HepG2 (cell line): ENCODE data around the gene FERMT2. TPM values are rescaled to one million over a fixed set of nuclear protein-coding genes. Genes with fewer than 3 reads are reported as not detected.

Source experiments
- ATF2 ChIP-seq: sonication (generic); formaldehyde crosslinking; IDR thresholded peaks from 2 replicates; pipeline ENCODE4 v1.4.0; 2020; ENCODE audit warnings: missing genetic modification reagents
- CREB1 ChIP-seq, 2 experiments: fragments of 450-650 bp in 1 of 2; IDR thresholded peaks; 2 replicates each; pipeline ENCODE4 v1.6.1; 2016 to 2017; ENCODE audit warnings: control low read depth in 1 of 2, mild to moderate bottlenecking in 1 of 2, missing compliant biosample characterization in 1 of 2, missing genetic modification characterization in 1 of 2
- ELF1 ChIP-seq: sonication (generic); formaldehyde crosslinking; IDR thresholded peaks from 2 replicates; pipeline ENCODE4 v1.4.0; 2020; ENCODE audit warnings: missing genetic modification reagents
- FOXK2 ChIP-seq: fragments of 450-650 bp; IDR thresholded peaks from 2 replicates; pipeline ENCODE4 v1.6.1; 2016
- HDAC2 ChIP-seq: sonication (generic); formaldehyde crosslinking; IDR thresholded peaks from 2 replicates; pipeline ENCODE4 v1.4.0; 2020; ENCODE audit warnings: missing genetic modification reagents
- HNF4A ChIP-seq: sonication (generic); formaldehyde crosslinking; IDR thresholded peaks from 2 replicates; pipeline ENCODE4 v1.4.0; 2020; ENCODE audit warnings: missing genetic modification reagents
- LCORL ChIP-seq, 2 experiments: fragments of 450-650 bp in 1 of 2; sonication (generic) in 1 of 2; formaldehyde crosslinking in 1 of 2; IDR thresholded peaks; 2 replicates each; pipeline versions ENCODE4 v1.5.0 to v1.6.1; 2017 to 2020; ENCODE audit warnings: antibody characterized with exemption in 1 of 2, missing genetic modification reagents in 1 of 2
- MBNL3 ChIP-seq: fragments of 250-450 bp; sonication (Bioruptor Pico); conservative IDR thresholded peaks from 2 replicates; pipeline ENCODE4 v1.8.0; 2022; ENCODE audit warnings: mild to moderate bottlenecking, inconsistent platforms
- MED1 ChIP-seq: sonication (generic); formaldehyde crosslinking; IDR thresholded peaks from 2 replicates; pipeline ENCODE4 v1.4.0; 2020; ENCODE audit warnings: missing genetic modification reagents
- NBN ChIP-seq: fragments of 450-650 bp; conservative IDR thresholded peaks from 2 replicates; pipeline ENCODE4 v1.6.1; 2017
- NFIC ChIP-seq: IDR thresholded peaks from 2 replicates; pipeline ENCODE4 v1.6.1; 2012; ENCODE audit warnings: mild to moderate bottlenecking, low read length, inconsistent platforms
- NKX3-1 ChIP-seq: sonication (generic); formaldehyde crosslinking; IDR thresholded peaks from 2 replicates; pipeline ENCODE4 v1.5.0; 2020; ENCODE audit warnings: missing genetic modification reagents
- NR2F1 ChIP-seq, 2 experiments: fragments of 450-650 bp in 1 of 2; formaldehyde crosslinking in 1 of 2; IDR thresholded peaks; 2 replicates each; pipeline versions ENCODE4 v1.5.0 to v1.6.1; 2016 to 2020; ENCODE audit warnings: mild to moderate bottlenecking in 1 of 2, missing compliant biosample characterization in 1 of 2, missing genetic modification reagents in 1 of 2, moderate library complexity in 1 of 2
- NR2F6 ChIP-seq, 2 experiments: IDR thresholded peaks; 2 replicates each; pipeline ENCODE4 v1.6.1; 2016; ENCODE audit warnings: antibody characterized with exemption in 1 of 2, mild to moderate bottlenecking in 1 of 2
- PHF21A ChIP-seq: sonication (generic); formaldehyde crosslinking; IDR thresholded peaks from 2 replicates; pipeline ENCODE4 v1.5.0; 2020; ENCODE audit warnings: mild to moderate bottlenecking, missing genetic modification reagents
- RELA ChIP-seq: sonication (generic); formaldehyde crosslinking; IDR thresholded peaks from 2 replicates; pipeline ENCODE4 v1.4.0; 2020; ENCODE audit warnings: missing genetic modification reagents
- SIX1 ChIP-seq: sonication (generic); formaldehyde crosslinking; IDR thresholded peaks from 2 replicates; pipeline ENCODE4 v1.4.0; 2020; ENCODE audit warnings: missing genetic modification reagents, borderline replicate concordance
- SMARCC2 ChIP-seq: fragments of 450-650 bp; IDR thresholded peaks from 2 replicates; pipeline ENCODE4 v1.6.1; 2017; ENCODE audit warnings: antibody characterized with exemption, mild to moderate bottlenecking
- SP5 ChIP-seq: IDR thresholded peaks from 2 replicates; pipeline ENCODE4 v1.6.1; 2016; ENCODE audit warnings: low read depth, borderline replicate concordance
- TBX2 ChIP-seq: sonication (generic); formaldehyde crosslinking; IDR thresholded peaks from 2 replicates; pipeline ENCODE4 v1.5.0; 2020; ENCODE audit warnings: missing genetic modification reagents, mild to moderate bottlenecking, borderline replicate concordance
- TBX3 ChIP-seq: fragments of 450-650 bp; IDR thresholded peaks from 2 replicates; pipeline ENCODE4 v1.6.1; 2017; ENCODE audit warnings: antibody characterized with exemption, mild to moderate bottlenecking, inconsistent platforms, borderline replicate concordance
- TCF7 ChIP-seq: sonication (generic); IDR thresholded peaks from 2 replicates; pipeline ENCODE4 v1.6.1; 2016; ENCODE audit warnings: antibody characterized with exemption, low read depth
- TOE1 ChIP-seq: sonication (generic); formaldehyde crosslinking; IDR thresholded peaks from 2 replicates; pipeline ENCODE4 v1.4.0; 2020; ENCODE audit warnings: mild to moderate bottlenecking, missing genetic modification reagents
- TP53 ChIP-seq: sonication (generic); formaldehyde crosslinking; conservative IDR thresholded peaks from 2 replicates; pipeline ENCODE4 v1.4.0; 2020; ENCODE audit warnings: missing genetic modification reagents
- U2AF1 ChIP-seq: fragments of 200-400 bp; formaldehyde crosslinking; optimal IDR thresholded peaks from 2 replicates; pipeline ENCODE3; 2017; ENCODE audit warnings: mild to moderate bottlenecking, low read depth, low read length
- WIZ ChIP-seq: sonication (generic); formaldehyde crosslinking; IDR thresholded peaks from 2 replicates; pipeline ENCODE4 v1.5.1; 2020; ENCODE audit warnings: mild to moderate bottlenecking, missing genetic modification reagents
- ZMYM4 ChIP-seq: sonication (generic); formaldehyde crosslinking; IDR thresholded peaks from 2 replicates; pipeline ENCODE4 v1.8.1; 2023; ENCODE audit warnings: mild to moderate bottlenecking, missing genetic modification reagents
- ZNF205 ChIP-seq: IDR thresholded peaks from 2 replicates; pipeline ENCODE4 v1.6.1; 2018; ENCODE audit warnings: missing biosample characterization, missing genetic modification reagents
- ZNF232 ChIP-seq: sonication (generic); formaldehyde crosslinking; IDR thresholded peaks from 2 replicates; pipeline ENCODE4 v1.4.0; 2020; ENCODE audit warnings: missing genetic modification reagents, borderline replicate concordance
- ZNF264 ChIP-seq: sonication (generic); formaldehyde crosslinking; IDR thresholded peaks from 2 replicates; pipeline ENCODE4 v1.4.0; 2020; ENCODE audit warnings: missing genetic modification reagents
- ZNF414 ChIP-seq: sonication (generic); formaldehyde crosslinking; IDR thresholded peaks from 2 replicates; pipeline ENCODE4 v1.5.0; 2020; ENCODE audit warnings: missing genetic modification reagents
- ZNF556 ChIP-seq: sonication (generic); formaldehyde crosslinking; IDR thresholded peaks from 2 replicates; pipeline ENCODE4 v1.4.0; 2020; ENCODE audit warnings: mild to moderate bottlenecking, missing genetic modification reagents, borderline replicate concordance
- ZSCAN20 ChIP-seq: sonication (generic); formaldehyde crosslinking; IDR thresholded peaks from 2 replicates; pipeline ENCODE4 v1.4.0; 2020; ENCODE audit warnings: missing genetic modification reagents, mild to moderate bottlenecking, borderline replicate concordance
- polyA plus RNA-seq, 8 experiments: library from polyadenylated mRNA; depleted of rRNA in 3 of 8; stranded (reverse) in 7 of 8; unstranded in 1 of 8; fragments of >200 nt; fragmentation: Illumina TruSeq in 4 of 8; extraction: Trizol in 4 of 8; gene quantifications; 2 replicates each; pipeline versions ENCODE4 v1.2.1 to v1.2.3, GENCODE V29; 2011 to 2016; ENCODE audit warnings: low read depth in 4 of 8, missing spikeins in 1 of 8, mixed read lengths in 1 of 8; ENCODE audit not compliant: insufficient read depth in 1 of 8
- total RNA-seq, 5 experiments: library from RNA; depleted of rRNA; stranded (reverse); fragments of >200 nt; fragmentation: Illumina TruSeq; extraction: Trizol; gene quantifications; 2 replicates each; pipeline ENCODE4 v1.2.3, GENCODE V29; 2016; ENCODE audit warnings: low read depth in 1 of 5

FERMT2 gene
- total and polyA plus RNA-seq, 2 of the 13 experiments (the other 11 are each of a cell fraction or from before 2014, with no cell fraction given) = 36.2 to 60.4 TPM

- TF ChIP-seq NFIC = peak; percentile 80
- peak; percentile 79; the same call in 1 of the 2 replicates for TF ChIP-seq ZNF264 (CRISPR knock-in tag)
- TF ChIP-seq U2AF1 = no peak
- no peak for TF ChIP-seq LCORL (IDR thresholded peaks at IDR 0.05)
- TF ChIP-seq LCORL (CRISPR knock-in tag; IDR thresholded peaks at IDR 0.05) = peak; percentile 43; the same call in 1 of the 2 replicates
- TF ChIP-seq HDAC2 (CRISPR knock-in tag) = peak; percentile 97
- TF ChIP-seq ATF2 = peak; percentile 52; the same call in 1 of the 2 replicates
- TF ChIP-seq SIX1 (CRISPR knock-in tag) = peak; percentile 47; the same call in 1 of the 2 replicates
- TF ChIP-seq RELA (CRISPR knock-in tag) = peak; percentile 91; the same call in 1 of the 2 replicates
- no peak for TF ChIP-seq ZNF205 (CRISPR knock-in tag)
- 0 out of 2 replicates have a peak, but pooled peaks have one; percentile 25 for TF ChIP-seq FOXK2
- TF ChIP-seq TBX3 = peak; percentile 33; the same call in 1 of the 2 replicates
- TF ChIP-seq TP53 (CRISPR knock-in tag) = 0 out of 2 replicates have a peak, but pooled peaks have one; percentile 56
- TF ChIP-seq TOE1 (CRISPR knock-in tag) = no peak
- 0 out of 2 replicates have a peak, but pooled peaks have one; percentile 45 for TF ChIP-seq ZNF232
- no peak for TF ChIP-seq ELF1
- TF ChIP-seq HNF4A = peak; percentile 95
- TF ChIP-seq TCF7 = peak; percentile 96
- TF ChIP-seq CREB1 (IDR thresholded peaks at IDR 0.05) = no peak
- TF ChIP-seq CREB1 (CRISPR knock-in tag; IDR thresholded peaks at IDR 0.05) = peak; percentile 47; the same call in 1 of the 2 replicates
- TF ChIP-seq MBNL3 = no peak
- TF ChIP-seq NKX3-1 (CRISPR knock-in tag) = 0 out of 2 replicates have a peak, but pooled peaks have one; percentile 30
- TF ChIP-seq ZMYM4 (CRISPR knock-in tag) = peak; percentile 67
- TF ChIP-seq SP5 = 0 out of 2 replicates have a peak, but pooled peaks have one; percentile 21
- TF ChIP-seq NR2F1 (CRISPR knock-in tag; IDR thresholded peaks at IDR 0.05) = peak; percentile 60 to 79; a peak in 3 of 4 replicates
- 0 out of 2 replicates have a peak, but pooled peaks have one; percentile 21 for TF ChIP-seq WIZ (CRISPR knock-in tag)
- TF ChIP-seq ZNF414 (CRISPR knock-in tag) = 0 out of 2 replicates have a peak, but pooled peaks have one; percentile 37
- TF ChIP-seq SMARCC2 = no peak
- peak; percentile 78 for TF ChIP-seq PHF21A (CRISPR knock-in tag)
- TF ChIP-seq TBX2 = peak; percentile 90
- TF ChIP-seq NR2F6 (IDR thresholded peaks at IDR 0.05) = peak; percentile 92
- TF ChIP-seq NR2F6 (CRISPR knock-in tag; IDR thresholded peaks at IDR 0.05) = peak; percentile 88
- TF ChIP-seq ZSCAN20 (CRISPR knock-in tag) = 0 out of 2 replicates have a peak, but pooled peaks have one; percentile 21
- TF ChIP-seq NBN = no peak
- TF ChIP-seq MED1 (CRISPR knock-in tag) = peak; percentile 74
- peak; percentile 40; the same call in 1 of the 2 replicates for TF ChIP-seq ZNF556 (CRISPR knock-in tag)
Observed at GRCh38 chr14:52948039-52948438, 2.8 kb downstream of the FERMT2 start (continued).
